CD14-positive monocyte (primary cell): ENCODE data around the gene GRIN2A. TPM values are rescaled to one million over a fixed set of nuclear protein-coding genes. Genes with fewer than 3 reads are reported as not detected.

Experiments used
- DNase-seq, 3 donors: peaks; one replicate each; pipeline ENCODE4 v3.0.0-alpha.2; 2011 to 2022
- H2AFZ ChIP-seq: 2 replicates; pipeline ENCODE4 v1.6.0; 2012; ENCODE audit warnings: mild to moderate bottlenecking, low read depth, low read length, inconsistent platforms; ENCODE audit not compliant: insufficient read depth, poor library complexity, severe bottlenecking
- H3K27ac ChIP-seq, 2 donors: 1 replicate in 1 of 2; 2 replicates in 1 of 2; pipeline ENCODE4 v1.5.1; 2012 to 2013; ENCODE audit warnings: low read length in 2 of 2, control low read depth in 1 of 2, inconsistent platforms in 1 of 2, low read depth in 1 of 2, mild to moderate bottlenecking in 1 of 2
- H3K27me3 ChIP-seq, 2 donors: one replicate each; pipeline versions ENCODE4 v1.6.0 to v1.6.1; 2011 to 2013; ENCODE audit warnings: low read length in 2 of 2; ENCODE audit not compliant: control insufficient read depth in 2 of 2, insufficient read depth in 2 of 2
- H3K36me3 ChIP-seq, 2 donors: replicated peaks in 1 of 2; 1 replicate in 1 of 2; 2 replicates in 1 of 2; pipeline versions ENCODE4 v1.5.1 to v1.6.1; 2012 to 2013; ENCODE audit warnings: low read length in 2 of 2, control low read depth in 1 of 2, inconsistent platforms in 1 of 2, mild to moderate bottlenecking in 1 of 2; ENCODE audit not compliant: insufficient read depth in 2 of 2, control insufficient read depth in 1 of 2
- H3K4me1 ChIP-seq, 2 donors: 1 replicate in 1 of 2; 2 replicates in 1 of 2; pipeline versions ENCODE4 v1.5.1 to v1.6.1; 2012 to 2013; ENCODE audit warnings: low read length in 2 of 2, control low read depth in 1 of 2, inconsistent platforms in 1 of 2, mild to moderate bottlenecking in 1 of 2, moderate library complexity in 1 of 2; ENCODE audit not compliant: insufficient read depth in 2 of 2, control insufficient read depth in 1 of 2
- H3K4me2 ChIP-seq: replicated peaks from 2 replicates; pipeline ENCODE3; 2012; ENCODE audit warnings: low read length, moderate library complexity, mild to moderate bottlenecking; ENCODE audit not compliant: poor library complexity, severe bottlenecking; ENCODE audit errors: extremely low read depth
- H3K4me3 ChIP-seq, 3 experiments: fragments of 200-600 bp in 1 of 3; sonication (generic) in 1 of 3; replicated peaks in 1 of 3; 1 replicate in 2 of 3; 2 replicates in 1 of 3; pipeline ENCODE4 v1.5.1; 2011 to 2013; ENCODE audit warnings: low read length in 3 of 3, mild to moderate bottlenecking in 3 of 3, control low read depth in 2 of 3, low read depth in 2 of 3, inconsistent platforms in 1 of 3, moderate library complexity in 1 of 3
- H3K79me2 ChIP-seq: 2 replicates; pipeline ENCODE4 v1.6.0; 2012; ENCODE audit warnings: mild to moderate bottlenecking, control low read depth, inconsistent platforms, low read length, moderate library complexity; ENCODE audit not compliant: insufficient read depth
- H3K9ac ChIP-seq: 2 replicates; pipeline ENCODE4 v1.6.0; 2017; ENCODE audit warnings: low read length, mild to moderate bottlenecking; ENCODE audit not compliant: insufficient read depth, poor library complexity, severe bottlenecking
- H3K9me3 ChIP-seq, 2 donors: replicated peaks in 1 of 2; 1 replicate in 1 of 2; 2 replicates in 1 of 2; pipeline versions ENCODE4 v1.5.1 to v1.6.1; 2012 to 2013; ENCODE audit warnings: low read length in 2 of 2, control low read depth in 1 of 2; ENCODE audit not compliant: control insufficient read depth in 1 of 2, insufficient read depth in 1 of 2
- H4K20me1 ChIP-seq: 2 replicates; pipeline ENCODE4 v1.6.0; 2012; ENCODE audit warnings: mild to moderate bottlenecking, low read length, control low read depth, moderate library complexity; ENCODE audit not compliant: insufficient read depth
- H3K27ac Mint-ChIP-seq, 7 donors: one replicate each; pipeline ENCODE4 v1.8.0; 2020; ENCODE audit warnings: mild to moderate bottlenecking in 7 of 7, mixed read lengths in 7 of 7, moderate library complexity in 6 of 7, inconsistent platforms in 2 of 7
- H3K27me3 Mint-ChIP-seq, 3 donors: one replicate each; pipeline ENCODE4 v1.8.0; 2021 to 2022; ENCODE audit warnings: low read depth in 3 of 3, mild to moderate bottlenecking in 3 of 3, mixed read lengths in 3 of 3, moderate library complexity in 3 of 3, inconsistent platforms in 1 of 3
- H3K36me3 Mint-ChIP-seq, 2 donors: one replicate each; pipeline ENCODE4 v1.8.0; 2020; ENCODE audit warnings: mixed read lengths in 2 of 2, inconsistent platforms in 1 of 2, mild to moderate bottlenecking in 1 of 2
- H3K4me1 Mint-ChIP-seq: one replicate; pipeline ENCODE4 v1.8.0; 2020; ENCODE audit warnings: mild to moderate bottlenecking, mixed read lengths
- H3K4me3 Mint-ChIP-seq, 2 donors: one replicate each; pipeline ENCODE4 v1.8.0; 2020; ENCODE audit warnings: mild to moderate bottlenecking in 2 of 2, mixed read lengths in 2 of 2, moderate library complexity in 1 of 2
- H3K9me3 Mint-ChIP-seq, 7 donors: one replicate each; pipeline ENCODE4 v1.8.0; 2020 to 2022; ENCODE audit warnings: mixed read lengths in 7 of 7, mild to moderate bottlenecking in 6 of 7, moderate library complexity in 6 of 7, inconsistent platforms in 2 of 7
- CTCF ChIP-seq: fragments of 200-600 bp; IDR thresholded peaks from one replicate; pipeline ENCODE4 v1.8.0; 2022; ENCODE audit warnings: antibody characterized with exemption, mild to moderate bottlenecking
- WGBS: methylation state at CpG from one replicate; pipeline ENCODE4 v1.1.5; 2013; ENCODE audit warnings: missing lambda C conversion rate; ENCODE audit not compliant: insufficient coverage; 5-methylcytosine and 5-hydroxymethylcytosine counted together
- intact Hi-C, 2 donors: fragments of 100-400 bp; cut with micrococcal nuclease; formaldehyde crosslinking; loops; one replicate each; pipeline versions ENCODE4 v1.15.0 to v1.15.1; 2023
- polyA plus RNA-seq, 3 donors: library from polyadenylated mRNA; depleted of rRNA in 1 of 3; unstranded in 2 of 3; stranded (reverse) in 1 of 3; fragments of 300-500 nt in 2 of 3; fragments of >200 nt in 1 of 3; fragmentation: Illumina TruSeq in 2 of 3; gene quantifications; 1 replicate in 2 of 3; 2 replicates in 1 of 3; pipeline ENCODE4 v1.2.3, GENCODE V29; 2012 to 2021

The GRIN2A gene
- polyA plus RNA-seq, 3 donors = not detected

GRCh38 chr16:10123141-10123540, 59.1 kb downstream of the GRIN2A start:
- H3K36me3 ChIP-seq = no peaks in the 10 kb centered on the region
- Mint-ChIP-seq H3K4me3 (no peak overlapping the region), H3K36me3 (no peaks in the 10 kb centered on the region), H3K4me1 (no peaks in the 10 kb centered on the region), H3K27ac (no peak overlapping the region), H3K9me3 (peaks cover 0 to 2% (median 0%) of the 10 kb centered on the region in 7 donors), H3K27me3 (peaks cover 5 to 8% (median 7%) of the 10 kb centered on the region in 3 donors)
- no peaks in the 10 kb centered on the region for H3K4me1 ChIP-seq
- H3K4me2 ChIP-seq = no peak overlapping the region
- H3K9ac ChIP-seq = no peak overlapping the region
- H3K79me2 ChIP-seq = no peaks in the 10 kb centered on the region
- intact Hi-C loops = no loop called here
- H3K27ac ChIP-seq = no peak overlapping the region
- no peak for TF ChIP-seq CTCF
- 84% methylated on average over 3 of the region's 5 CpGs for whole genome bisulfite sequencing
- no peaks in the 10 kb centered on the region for H4K20me1 ChIP-seq
- H3K27me3 ChIP-seq = no peaks in the 10 kb centered on the region
- no peak overlapping the region for H2AFZ ChIP-seq
- DNase-seq = no peak
- H3K9me3 ChIP-seq = no peaks in the 10 kb centered on the region
- H3K4me3 ChIP-seq = no peak overlapping the region

DNA sequence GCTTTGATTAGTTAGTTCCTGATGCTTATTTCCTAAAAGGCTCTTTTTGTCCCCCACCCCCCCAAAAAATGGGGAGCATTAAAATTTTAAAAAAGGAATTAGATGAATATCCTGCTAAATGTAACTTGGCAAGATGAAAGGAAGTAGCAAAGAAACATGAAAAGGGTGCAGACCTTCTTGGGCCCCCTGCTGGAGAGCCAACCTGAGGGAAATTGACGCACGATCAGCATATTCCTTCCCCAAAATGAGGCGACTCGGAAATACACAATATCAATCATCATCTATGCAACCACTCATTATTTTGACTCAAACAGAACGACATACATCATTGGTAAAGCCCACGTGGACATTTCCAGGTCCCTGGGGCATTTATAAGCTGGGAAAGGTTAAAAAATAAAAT, 59.7 kb downstream of the GRIN2A start:
- no peaks in the 10 kb centered on the region for H3K79me2 ChIP-seq
- H3K27ac Mint-ChIP-seq = no peak overlapping the region

More for the DNA sequence above, 59.7 kb downstream of the GRIN2A start:
- Histone ChIP-seq H4K20me1 (no peaks in the 10 kb centered on the region), H3K27ac (no peak overlapping the region), H3K4me1 (no peaks in the 10 kb centered on the region), H3K27me3 (no peaks in the 10 kb centered on the region), H3K4me3 (no peak overlapping the region), H3K4me2 (no peak overlapping the region), H3K9me3 (no peaks in the 10 kb centered on the region), H3K9ac (no peak overlapping the region), H3K36me3 (no peaks in the 10 kb centered on the region), H2AFZ (no peak overlapping the region)
- intact Hi-C loops = no loop called here
- Mint-ChIP-seq H3K4me1 (no peaks in the 10 kb centered on the region), H3K27me3 (peaks cover 5 to 8% (median 7%) of the 10 kb centered on the region in 3 donors), H3K9me3 (peaks cover 0 to 3% (median 0%) of the 10 kb centered on the region in 7 donors), H3K36me3 (no peaks in the 10 kb centered on the region), H3K4me3 (no peak overlapping the region)
- no peak for DNase-seq
- TF ChIP-seq CTCF = no peak
- no CpG with 5 or more reads among the region's 6 CpGs for WGBS
